Breast epithelium (tissue), 4 donors: Measurements from ENCODE around the gene FTH1. TPM values are rescaled to one million over a fixed set of nuclear protein-coding genes. Genes with fewer than 3 reads are reported as not detected.

Experiments used
- DNase-seq, 2 donors: peaks; one replicate each; pipeline ENCODE4 v3.0.0-alpha.2; 2019; ENCODE audit warnings: low spot score in 2 of 2
- H3K27ac ChIP-seq, 2 donors: fragments of 200-600 bp; sonication (generic) in 1 of 2; one replicate each; pipeline ENCODE4 v1.5.1; 2016 to 2019; ENCODE audit warnings: mild to moderate bottlenecking in 1 of 2
- H3K27me3 ChIP-seq, 2 donors: fragments of 200-600 bp; sonication (generic) in 1 of 2; one replicate each; pipeline versions ENCODE4 v1.5.1 to v1.6.0; 2017 to 2019; ENCODE audit warnings: control low read depth in 1 of 2, mild to moderate bottlenecking in 1 of 2
- H3K36me3 ChIP-seq: fragments of 200-600 bp; one replicate; pipeline ENCODE4 v1.5.1; 2019
- H3K4me1 ChIP-seq, 2 donors: fragments of 200-600 bp; sonication (generic); one replicate each; pipeline ENCODE4 v1.5.1; 2016 to 2019; ENCODE audit warnings: control low read depth in 1 of 2
- H3K4me3 ChIP-seq, 3 donors: fragments of 200-600 bp; sonication (generic); 1 replicate in 2 of 3; 2 replicates in 1 of 3; pipeline ENCODE4 v1.5.1; 2016 to 2019; ENCODE audit warnings: mild to moderate bottlenecking in 3 of 3, moderate library complexity in 2 of 3
- H3K9me3 ChIP-seq, 2 donors: fragments of 200-600 bp; sonication (generic) in 1 of 2; one replicate each; pipeline ENCODE4 v1.5.1; 2016 to 2019; ENCODE audit warnings: control low read depth in 1 of 2
- POLR2A ChIP-seq: fragments of 450-650 bp; IDR thresholded peaks from one replicate; pipeline ENCODE4 v1.6.1; 2016; ENCODE audit warnings: antibody characterized with exemption, mild to moderate bottlenecking, moderate library complexity
- POLR2AphosphoS5 ChIP-seq, 3 donors: sonication (generic); formaldehyde crosslinking; IDR thresholded peaks; one replicate each; pipeline ENCODE4 v1.6.1; 2017; ENCODE audit warnings: antibody characterized with exemption in 3 of 3
- intact Hi-C: fragments of 100-400 bp; cut with DNase I; formaldehyde crosslinking; loops from one replicate; pipeline ENCODE4 v1.15.1; 2023; ENCODE audit warnings: low total_unique reads
- total RNA-seq, 3 donors: library from RNA; depleted of rRNA; stranded (reverse); fragments of >200 nt; gene quantifications; one replicate each; pipeline ENCODE4 v1.1.0, GENCODE V29; 2016
- TF ChIP-seq, protein P1 (sequence below), 3 donors: fragments of 450-650 bp; IDR thresholded peaks; one replicate each; pipeline ENCODE4 v1.5.1; 2016 to 2017; ENCODE audit warnings: antibody characterized with exemption in 3 of 3, mild to moderate bottlenecking in 3 of 3, moderate library complexity in 3 of 3

Gene FTH1
- total RNA-seq, 3 donors from 2014 or later = 2,151 to 6,439 (median 3,491) TPM

DNA sequence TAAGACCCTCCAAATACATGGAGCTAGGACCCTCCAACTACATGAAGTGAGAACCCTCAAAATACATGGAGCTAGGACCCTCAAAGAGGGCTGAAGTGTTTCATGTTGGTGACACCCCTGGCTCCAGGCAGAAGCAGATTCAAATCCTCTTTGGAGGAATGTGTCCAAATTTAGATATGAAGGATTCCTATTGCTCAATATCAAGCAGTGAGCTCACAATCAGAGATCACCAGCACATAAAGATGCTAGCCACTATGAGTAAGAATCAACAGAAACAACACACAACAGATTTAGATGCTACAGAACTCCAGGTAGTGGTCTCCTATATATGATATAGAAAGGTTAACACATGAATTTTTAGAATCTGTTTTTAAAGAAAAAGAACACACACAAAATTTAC is 38.8 kb downstream of the FTH1 start:
- H3K27ac ChIP-seq = no peak overlapping the region
- H3K4me3 ChIP-seq = no peak overlapping the region
- peaks cover 3 to 8% of the 10 kb centered on the region in 2 donors for H3K4me1 ChIP-seq
- H3K36me3 ChIP-seq = no peaks in the 10 kb centered on the region
- no peaks in the 10 kb centered on the region for H3K9me3 ChIP-seq
- no peaks in the 10 kb centered on the region for H3K27me3 ChIP-seq
- intact Hi-C loops = no loop called here
- TF ChIP-seq, protein P1, sequence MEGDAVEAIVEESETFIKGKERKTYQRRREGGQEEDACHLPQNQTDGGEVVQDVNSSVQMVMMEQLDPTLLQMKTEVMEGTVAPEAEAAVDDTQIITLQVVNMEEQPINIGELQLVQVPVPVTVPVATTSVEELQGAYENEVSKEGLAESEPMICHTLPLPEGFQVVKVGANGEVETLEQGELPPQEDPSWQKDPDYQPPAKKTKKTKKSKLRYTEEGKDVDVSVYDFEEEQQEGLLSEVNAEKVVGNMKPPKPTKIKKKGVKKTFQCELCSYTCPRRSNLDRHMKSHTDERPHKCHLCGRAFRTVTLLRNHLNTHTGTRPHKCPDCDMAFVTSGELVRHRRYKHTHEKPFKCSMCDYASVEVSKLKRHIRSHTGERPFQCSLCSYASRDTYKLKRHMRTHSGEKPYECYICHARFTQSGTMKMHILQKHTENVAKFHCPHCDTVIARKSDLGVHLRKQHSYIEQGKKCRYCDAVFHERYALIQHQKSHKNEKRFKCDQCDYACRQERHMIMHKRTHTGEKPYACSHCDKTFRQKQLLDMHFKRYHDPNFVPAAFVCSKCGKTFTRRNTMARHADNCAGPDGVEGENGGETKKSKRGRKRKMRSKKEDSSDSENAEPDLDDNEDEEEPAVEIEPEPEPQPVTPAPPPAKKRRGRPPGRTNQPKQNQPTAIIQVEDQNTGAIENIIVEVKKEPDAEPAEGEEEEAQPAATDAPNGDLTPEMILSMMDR (IDR thresholded peaks at IDR 0.05) = no peak
- no peak for TF ChIP-seq POLR2AphosphoS5 (IDR thresholded peaks at IDR 0.05)
- TF ChIP-seq POLR2A = no peak
- no peak for DNase-seq

DNA sequence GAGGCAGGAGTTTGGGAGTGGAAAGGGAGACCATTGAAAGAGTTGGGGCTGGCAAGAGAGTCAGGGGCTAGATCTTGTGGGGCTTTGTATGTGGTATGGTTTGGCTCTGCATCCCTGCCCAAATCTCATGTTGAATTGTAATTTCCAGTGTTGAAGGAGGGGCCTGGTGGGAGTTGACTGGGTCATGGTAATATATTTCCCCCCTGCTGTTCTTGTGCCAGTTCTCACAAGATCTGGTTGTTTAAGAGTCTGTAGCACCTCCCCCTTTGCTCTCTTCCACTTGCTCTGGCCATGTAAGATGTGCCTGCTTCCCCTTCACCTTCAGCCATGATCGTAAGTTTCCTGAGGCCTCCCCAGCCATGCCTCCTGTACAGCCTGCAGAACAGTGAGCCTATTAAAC is 39.9 kb downstream of the FTH1 start:
- intact Hi-C loops = no loop called here
- no peak for DNase-seq
- Histone ChIP-seq H3K27ac (no peak overlapping the region), H3K36me3 (no peaks in the 10 kb centered on the region), H3K4me1 (peaks cover 11 to 16% of the 10 kb centered on the region in 2 donors), H3K4me3 (no peak overlapping the region), H3K9me3 (no peaks in the 10 kb centered on the region), H3K27me3 (no peaks in the 10 kb centered on the region)
- no peak for TF ChIP-seq POLR2AphosphoS5 (IDR thresholded peaks at IDR 0.05)
- TF ChIP-seq POLR2A = no peak
- TF ChIP-seq, protein P1 (IDR thresholded peaks at IDR 0.05) = no peak

DNA sequence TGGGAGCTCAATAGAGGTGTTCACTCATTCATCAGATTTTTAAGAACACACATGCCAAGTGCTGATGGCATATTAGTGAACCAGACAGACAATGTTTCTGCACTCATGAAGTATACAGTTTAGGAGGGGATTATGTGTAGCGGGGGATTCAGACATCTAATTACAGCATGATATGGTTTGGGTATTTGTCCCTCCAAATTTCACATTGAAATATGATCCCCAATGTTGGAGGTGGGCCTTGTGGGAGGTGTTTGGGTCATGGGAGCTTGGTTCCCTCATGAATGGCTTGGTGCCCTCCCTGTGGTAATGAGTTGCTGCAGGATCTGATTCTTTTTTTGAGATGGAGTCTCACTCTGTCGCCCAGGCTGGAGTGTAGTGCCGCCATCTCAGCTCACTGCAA is 41.2 kb downstream of the FTH1 start:
- no peak for DNase-seq
- Histone ChIP-seq H3K27ac (no peak overlapping the region), H3K9me3 (no peaks in the 10 kb centered on the region), H3K4me1 (peaks cover 11 to 16% of the 10 kb centered on the region in 2 donors), H3K4me3 (no peak overlapping the region), H3K27me3 (no peaks in the 10 kb centered on the region), H3K36me3 (no peaks in the 10 kb centered on the region)
- TF ChIP-seq POLR2A (no peak), POLR2AphosphoS5 (IDR thresholded peaks at IDR 0.05) (no peak)
- TF ChIP-seq, protein P1 (IDR thresholded peaks at IDR 0.05) = no peak
- intact Hi-C loops = no loop called here

DNA sequence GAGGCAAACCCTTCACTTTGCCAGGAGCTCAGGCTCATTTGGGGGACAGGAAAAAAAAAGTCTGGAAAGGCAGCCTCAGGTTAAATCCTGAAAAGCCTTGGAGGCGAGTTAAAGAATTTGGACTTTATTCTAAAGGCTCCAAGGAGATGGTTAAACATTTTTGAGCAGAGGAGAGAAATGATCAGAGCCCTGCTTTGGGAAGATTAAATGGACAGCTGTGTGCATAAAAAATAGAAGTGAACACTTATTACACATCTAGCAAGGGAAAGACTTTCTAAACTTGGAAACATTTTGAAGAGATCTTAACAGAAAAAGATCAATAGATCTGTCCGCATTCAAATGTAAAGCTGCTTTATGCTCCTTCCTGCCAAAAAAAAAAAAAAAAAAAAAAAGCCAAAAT is 41.7 kb downstream of the FTH1 start:
- H3K36me3 ChIP-seq = no peaks in the 10 kb centered on the region
- TF ChIP-seq, protein P1 (IDR thresholded peaks at IDR 0.05) = no peak
- TF ChIP-seq POLR2AphosphoS5 (IDR thresholded peaks at IDR 0.05) (no peak), POLR2A (no peak)
- no peaks in the 10 kb centered on the region for H3K27me3 ChIP-seq
- no peak for DNase-seq
- H3K27ac ChIP-seq = no peak overlapping the region
- no peak overlapping the region for H3K4me3 ChIP-seq
- intact Hi-C loops = no loop called here
- H3K9me3 ChIP-seq = no peaks in the 10 kb centered on the region
- peaks cover 11 to 16% of the 10 kb centered on the region in 2 donors for H3K4me1 ChIP-seq

DNA sequence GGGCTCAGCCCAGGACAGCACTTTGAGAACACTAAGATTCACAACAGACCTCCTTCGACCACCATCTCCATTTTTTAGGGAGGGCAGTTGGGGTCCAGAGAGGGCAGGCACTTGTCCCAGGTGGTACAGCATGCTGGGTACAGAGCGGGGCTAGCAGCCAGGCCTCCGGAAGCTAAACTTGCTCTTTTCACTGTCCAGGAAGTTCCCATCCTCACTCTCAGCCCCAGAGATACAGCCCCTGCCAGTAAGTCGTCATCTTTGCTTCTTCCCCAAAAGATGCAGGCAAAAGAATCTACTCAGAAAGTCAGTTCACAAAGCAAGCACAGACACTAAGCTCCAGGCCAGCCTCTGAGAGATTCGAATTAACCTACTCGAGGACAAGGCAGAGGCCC is 43.4 kb downstream of the FTH1 start:
- peak overlapping the region in 1 of 3 donors; percentile 25 for H3K4me3 ChIP-seq
- no peaks in the 10 kb centered on the region for H3K9me3 ChIP-seq
- TF ChIP-seq POLR2AphosphoS5 (IDR thresholded peaks at IDR 0.05) (no peak), POLR2A (no peak)
- TF ChIP-seq, protein P1 (IDR thresholded peaks at IDR 0.05) = no peak
- peak overlapping the region; percentile 86 to 98 for H3K27ac ChIP-seq
- H3K36me3 ChIP-seq = no peaks in the 10 kb centered on the region
- peak in 1 of 2 donors; percentile 16 for DNase-seq
- peaks cover 11 to 20% of the 10 kb centered on the region in 2 donors for H3K4me1 ChIP-seq
- H3K27me3 ChIP-seq = no peaks in the 10 kb centered on the region
- intact Hi-C loops = no loop called here
